Loucy (cell line): Measurements from ENCODE around the gene EVI5.
"Not testable (repeated sequence)": the region's sequence is repeated elsewhere in the genome, so short reads cannot be mapped to it uniquely, and the experiment has no call there.

Experiments used
- H2AFZ ChIP-seq: fragments of 200-600 bp; sonication (generic); 2 replicates; pipeline ENCODE4 v1.6.0; 2016; ENCODE audit warnings: antibody characterized with exemption, mild to moderate bottlenecking, low read length, moderate library complexity
- H3F3A ChIP-seq: fragments of 200-600 bp; 2 replicates; pipeline ENCODE4 v1.6.0; 2016; ENCODE audit warnings: antibody characterized with exemption, low read depth, mild to moderate bottlenecking
- H3K27me3 ChIP-seq: fragments of 200-600 bp; sonication (generic); 2 replicates; pipeline ENCODE4 v1.6.1; 2014; ENCODE audit warnings: low read length, mild to moderate bottlenecking; ENCODE audit not compliant: insufficient read depth, poor library complexity, severe bottlenecking
- H3K36me3 ChIP-seq: fragments of 200-600 bp; sonication (generic); 2 replicates; pipeline ENCODE4 v1.6.1; 2016; ENCODE audit warnings: low read length; ENCODE audit not compliant: insufficient read depth
- H3K4me1 ChIP-seq: fragments of 200-600 bp; sonication (generic); 2 replicates; pipeline ENCODE4 v1.5.1; 2014; ENCODE audit warnings: low read length, mild to moderate bottlenecking; ENCODE audit not compliant: insufficient read depth, poor library complexity, severe bottlenecking
- H3K4me2 ChIP-seq: fragments of 200-600 bp; sonication (generic); 2 replicates; pipeline ENCODE4 v1.6.0; 2014; ENCODE audit warnings: antibody characterized with exemption, low read length, low read depth, mild to moderate bottlenecking; ENCODE audit not compliant: poor library complexity, severe bottlenecking
- H3K4me3 ChIP-seq: fragments of 200-600 bp; sonication (generic); 2 replicates; pipeline ENCODE4 v1.5.1; 2014; ENCODE audit warnings: low read length, mild to moderate bottlenecking, mixed read lengths; ENCODE audit not compliant: poor library complexity, severe bottlenecking
- H3K79me2 ChIP-seq: fragments of 200-600 bp; sonication (generic); 2 replicates; pipeline ENCODE4 v1.6.1; 2014; ENCODE audit warnings: low read length; ENCODE audit not compliant: insufficient read depth
- H3K9ac ChIP-seq: fragments of 200-600 bp; sonication (generic); 2 replicates; pipeline ENCODE4 v1.6.0; 2014; ENCODE audit warnings: mild to moderate bottlenecking, low read depth, low read length, moderate library complexity; ENCODE audit not compliant: poor library complexity, severe bottlenecking
- H3K9me2 ChIP-seq: fragments of 200-600 bp; sonication (generic); replicated peaks from 2 replicates; pipeline ENCODE4 v1.6.1; 2016; ENCODE audit warnings: low read depth, low read length, mixed read lengths
- H3K9me3 ChIP-seq: fragments of 200-600 bp; sonication (generic); 2 replicates; pipeline ENCODE4 v1.6.1; 2014; ENCODE audit warnings: mild to moderate bottlenecking, antibody characterized with exemption, low read length, low read depth; ENCODE audit not compliant: insufficient read depth
- H4K20me1 ChIP-seq: fragments of 200-600 bp; sonication (generic); 2 replicates; pipeline ENCODE4 v1.6.0; 2014; ENCODE audit warnings: antibody characterized with exemption, low read length, mild to moderate bottlenecking; ENCODE audit not compliant: insufficient read depth, poor library complexity, severe bottlenecking
- EZH2phosphoT487 ChIP-seq: fragments of 200-600 bp; IDR thresholded peaks from 2 replicates; pipeline ENCODE4 v1.6.1; 2018; ENCODE audit warnings: antibody characterized with exemption, mild to moderate bottlenecking, moderate library complexity, borderline replicate concordance
- TF ChIP-seq, protein P1 (sequence below): fragments of 200-600 bp; sonication (generic); conservative IDR thresholded peaks from 2 replicates; pipeline ENCODE4 v1.5.1; 2014; ENCODE audit warnings: mild to moderate bottlenecking, antibody characterized with exemption, low read length

EVI5 gene

DNA sequence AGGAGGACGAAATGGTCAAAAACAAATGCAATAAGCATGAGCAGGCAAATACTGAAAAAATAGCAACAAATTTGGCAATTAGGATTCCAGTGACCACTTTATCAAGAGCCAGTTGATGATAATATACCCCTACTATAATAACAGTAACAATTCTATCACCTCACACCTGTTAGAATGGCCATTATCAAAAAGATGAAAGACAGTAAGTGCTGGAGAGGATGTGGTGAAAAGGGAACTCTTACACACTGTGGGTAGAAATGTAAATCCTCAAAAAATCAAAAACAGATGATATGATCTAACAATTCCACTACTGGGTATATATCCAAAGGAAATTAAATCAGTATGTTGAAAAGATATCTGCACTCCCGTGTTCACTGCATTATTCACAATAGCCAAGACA, 183.9 kb downstream of the EVI5 start:
- Histone ChIP-seq H3K4me3 (no peak overlapping the region), H3K79me2 (no peaks in the 10 kb centered on the region), H3K9ac (no peak overlapping the region), H3K36me3 (no peaks in the 10 kb centered on the region), H3K4me1 (no peaks in the 10 kb centered on the region), H4K20me1 (no peaks in the 10 kb centered on the region), H3K4me2 (no peak overlapping the region), H2AFZ (no peak overlapping the region), H3F3A (no peaks in the 10 kb centered on the region), H3K9me2 (no peaks in the 10 kb centered on the region), H3K27me3 (no peaks in the 10 kb centered on the region), H3K9me3 (no peaks in the 10 kb centered on the region)
- TF ChIP-seq, protein P1, sequence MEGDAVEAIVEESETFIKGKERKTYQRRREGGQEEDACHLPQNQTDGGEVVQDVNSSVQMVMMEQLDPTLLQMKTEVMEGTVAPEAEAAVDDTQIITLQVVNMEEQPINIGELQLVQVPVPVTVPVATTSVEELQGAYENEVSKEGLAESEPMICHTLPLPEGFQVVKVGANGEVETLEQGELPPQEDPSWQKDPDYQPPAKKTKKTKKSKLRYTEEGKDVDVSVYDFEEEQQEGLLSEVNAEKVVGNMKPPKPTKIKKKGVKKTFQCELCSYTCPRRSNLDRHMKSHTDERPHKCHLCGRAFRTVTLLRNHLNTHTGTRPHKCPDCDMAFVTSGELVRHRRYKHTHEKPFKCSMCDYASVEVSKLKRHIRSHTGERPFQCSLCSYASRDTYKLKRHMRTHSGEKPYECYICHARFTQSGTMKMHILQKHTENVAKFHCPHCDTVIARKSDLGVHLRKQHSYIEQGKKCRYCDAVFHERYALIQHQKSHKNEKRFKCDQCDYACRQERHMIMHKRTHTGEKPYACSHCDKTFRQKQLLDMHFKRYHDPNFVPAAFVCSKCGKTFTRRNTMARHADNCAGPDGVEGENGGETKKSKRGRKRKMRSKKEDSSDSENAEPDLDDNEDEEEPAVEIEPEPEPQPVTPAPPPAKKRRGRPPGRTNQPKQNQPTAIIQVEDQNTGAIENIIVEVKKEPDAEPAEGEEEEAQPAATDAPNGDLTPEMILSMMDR = no peak
- TF ChIP-seq EZH2phosphoT487 = no peak

DNA sequence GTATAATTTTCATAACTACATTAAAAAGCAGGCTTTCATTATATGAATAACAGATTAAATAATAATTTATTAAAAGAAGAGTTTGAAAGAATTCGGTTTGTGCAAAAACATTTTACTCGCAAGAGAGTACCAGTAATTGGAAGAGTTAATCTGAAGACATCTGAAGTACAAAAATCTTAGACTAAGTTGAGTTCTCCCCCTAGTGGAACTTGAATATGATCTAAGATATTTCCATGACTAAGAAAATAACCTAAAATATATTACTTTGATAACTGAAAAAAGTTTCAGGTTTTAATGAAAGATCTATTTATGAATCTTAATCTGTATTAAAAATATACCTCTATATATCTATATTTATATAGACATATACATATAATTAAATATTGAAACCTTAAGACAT, 185.7 kb downstream of the EVI5 start:
- no peaks in the 10 kb centered on the region for H3K9me3 ChIP-seq
- no peaks in the 10 kb centered on the region for H4K20me1 ChIP-seq
- H3F3A ChIP-seq = no peaks in the 10 kb centered on the region
- no peaks in the 10 kb centered on the region for H3K4me1 ChIP-seq
- TF ChIP-seq, protein P1 = peak; percentile 59
- TF ChIP-seq EZH2phosphoT487 = no peak
- H2AFZ ChIP-seq = no peak overlapping the region
- no peak overlapping the region for H3K9ac ChIP-seq
- no peak overlapping the region for H3K4me2 ChIP-seq
- no peaks in the 10 kb centered on the region for H3K36me3 ChIP-seq
- H3K79me2 ChIP-seq = no peaks in the 10 kb centered on the region
- no peaks in the 10 kb centered on the region for H3K27me3 ChIP-seq
- H3K9me2 ChIP-seq = no peaks in the 10 kb centered on the region
- H3K4me3 ChIP-seq = no peak overlapping the region

DNA sequence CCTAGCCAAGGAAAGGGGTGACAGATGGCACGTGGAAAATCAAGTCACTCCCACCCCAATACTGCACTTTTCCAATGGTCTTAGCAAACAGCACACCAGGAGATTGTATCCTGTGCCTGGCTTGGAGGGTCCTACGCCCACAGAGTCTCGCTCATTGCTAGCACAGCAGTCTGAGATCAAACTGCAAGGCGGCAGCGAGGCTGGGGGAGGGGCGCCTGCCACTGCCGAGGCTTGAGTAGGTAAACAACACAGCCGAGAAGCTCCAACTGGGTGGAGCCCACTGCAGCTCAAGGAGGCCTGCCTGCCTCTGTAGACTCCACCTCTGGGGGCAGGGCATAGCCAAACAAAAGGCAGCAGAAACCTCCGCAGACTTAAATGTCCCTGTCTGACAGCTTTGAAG, 195.5 kb downstream of the EVI5 start:
- H3K4me3 ChIP-seq, H3K9ac ChIP-seq, H3F3A ChIP-seq, H2AFZ ChIP-seq, H4K20me1 ChIP-seq, H3K4me2 ChIP-seq, H3K9me2 ChIP-seq, H3K36me3 ChIP-seq, H3K27me3 ChIP-seq, H3K79me2 ChIP-seq, H3K9me3 ChIP-seq, H3K4me1 ChIP-seq: not testable (repeated sequence)

DNA sequence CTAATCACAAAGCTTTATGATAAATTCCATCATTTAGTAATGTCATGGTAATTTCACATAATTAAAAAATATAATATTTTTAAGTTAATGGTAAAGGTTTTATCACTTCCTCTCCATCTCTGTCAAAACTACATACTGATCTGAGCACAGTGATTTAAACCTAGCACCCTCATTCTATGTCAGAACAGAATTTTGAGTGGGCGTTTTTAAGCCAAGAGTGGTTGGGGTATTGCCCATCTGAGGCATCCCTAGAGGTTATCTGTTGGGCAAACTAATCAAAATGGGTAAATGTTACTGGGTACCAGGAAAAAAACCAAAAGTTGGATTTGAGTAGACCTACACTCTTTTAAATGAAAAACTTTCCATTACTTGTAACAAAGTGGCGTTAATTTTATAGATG, 197.5 kb downstream of the EVI5 start:
- H3K9ac ChIP-seq = no peak overlapping the region
- no peaks in the 10 kb centered on the region for H3K27me3 ChIP-seq
- H3K79me2 ChIP-seq = no peaks in the 10 kb centered on the region
- H2AFZ ChIP-seq = no peak overlapping the region
- TF ChIP-seq, protein P1 = no peak
- TF ChIP-seq EZH2phosphoT487 = no peak
- H3K4me2 ChIP-seq = no peak overlapping the region
- H3K36me3 ChIP-seq = no peaks in the 10 kb centered on the region
- peaks cover 7% of the 10 kb centered on the region for H3K4me1 ChIP-seq
- no peaks in the 10 kb centered on the region for H3K9me2 ChIP-seq
- H3K4me3 ChIP-seq = no peak overlapping the region
- no peaks in the 10 kb centered on the region for H4K20me1 ChIP-seq
- H3F3A ChIP-seq = no peaks in the 10 kb centered on the region
- H3K9me3 ChIP-seq = no peaks in the 10 kb centered on the region
